ENCODE measurements around the gene PTPN20. TPM values are rescaled to one million over a fixed set of nuclear protein-coding genes. Genes with fewer than 3 reads are reported as not detected.

Gene PTPN20
- total RNA-seq, 1 donor from 2014 or later = not detected

DNA sequence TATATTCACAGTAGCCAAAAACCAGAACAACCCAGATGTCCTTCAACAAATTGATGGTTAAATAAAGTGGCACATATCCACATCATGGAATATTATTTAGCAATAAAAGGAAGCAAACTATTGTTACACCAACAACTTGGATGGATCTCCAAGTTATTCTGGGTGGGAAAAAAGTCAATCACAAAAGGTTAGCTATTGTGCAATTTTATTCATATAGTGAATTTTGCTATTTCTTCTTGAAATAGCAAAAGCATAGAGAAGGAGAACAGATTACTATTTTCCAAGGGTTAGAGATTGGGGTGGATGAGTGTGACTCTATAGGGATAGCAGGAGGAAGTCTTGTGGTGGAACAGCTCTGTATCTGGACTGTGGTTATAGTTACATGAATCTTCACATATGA is 87.0 kb downstream of the PTPN20 start:
- no peak overlapping the region for H3K4me3 Mint-ChIP-seq (ENCODE audit: unreplicated experiment)
- peaks cover 8% of the 10 kb centered on the region for H3K9me3 Mint-ChIP-seq (ENCODE audit: low read depth)
- DNase-seq (ENCODE audit: low spot score) = no peak
- TF ChIP-seq, protein P1, sequence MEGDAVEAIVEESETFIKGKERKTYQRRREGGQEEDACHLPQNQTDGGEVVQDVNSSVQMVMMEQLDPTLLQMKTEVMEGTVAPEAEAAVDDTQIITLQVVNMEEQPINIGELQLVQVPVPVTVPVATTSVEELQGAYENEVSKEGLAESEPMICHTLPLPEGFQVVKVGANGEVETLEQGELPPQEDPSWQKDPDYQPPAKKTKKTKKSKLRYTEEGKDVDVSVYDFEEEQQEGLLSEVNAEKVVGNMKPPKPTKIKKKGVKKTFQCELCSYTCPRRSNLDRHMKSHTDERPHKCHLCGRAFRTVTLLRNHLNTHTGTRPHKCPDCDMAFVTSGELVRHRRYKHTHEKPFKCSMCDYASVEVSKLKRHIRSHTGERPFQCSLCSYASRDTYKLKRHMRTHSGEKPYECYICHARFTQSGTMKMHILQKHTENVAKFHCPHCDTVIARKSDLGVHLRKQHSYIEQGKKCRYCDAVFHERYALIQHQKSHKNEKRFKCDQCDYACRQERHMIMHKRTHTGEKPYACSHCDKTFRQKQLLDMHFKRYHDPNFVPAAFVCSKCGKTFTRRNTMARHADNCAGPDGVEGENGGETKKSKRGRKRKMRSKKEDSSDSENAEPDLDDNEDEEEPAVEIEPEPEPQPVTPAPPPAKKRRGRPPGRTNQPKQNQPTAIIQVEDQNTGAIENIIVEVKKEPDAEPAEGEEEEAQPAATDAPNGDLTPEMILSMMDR (IDR thresholded peaks at IDR 0.05) = no peak
- H3K4me1 Mint-ChIP-seq (ENCODE audit: low read depth) = no peaks in the 10 kb centered on the region
- peaks cover 7% of the 10 kb centered on the region for H3K27me3 Mint-ChIP-seq (ENCODE audit: low read depth)
- H3K36me3 Mint-ChIP-seq (ENCODE audit: low read depth) = peaks cover 4% of the 10 kb centered on the region
- no peak overlapping the region for H3K27ac Mint-ChIP-seq (ENCODE audit: unreplicated experiment)

DNA sequence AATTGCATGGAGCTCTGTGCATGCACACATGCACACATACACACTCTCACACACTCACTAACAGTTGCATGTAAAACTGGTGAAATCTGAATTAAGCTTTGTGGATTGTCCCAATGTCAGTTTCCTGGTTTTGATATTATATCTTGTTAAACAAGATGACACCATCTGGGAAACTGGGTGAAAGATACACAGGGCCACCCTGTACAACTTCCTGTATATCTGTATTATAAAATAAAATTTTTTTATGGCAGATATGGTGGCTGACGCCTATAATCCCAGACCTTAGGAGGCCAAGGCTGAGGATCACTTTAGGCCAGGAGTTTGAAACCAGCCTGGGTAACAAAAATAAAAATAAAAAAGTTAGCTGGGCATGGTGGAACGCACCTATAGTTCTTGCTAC is 87.4 kb downstream of the PTPN20 start:
- peaks cover 8% of the 10 kb centered on the region for H3K9me3 Mint-ChIP-seq (ENCODE audit: low read depth)
- H3K27me3 Mint-ChIP-seq (ENCODE audit: low read depth) = peaks cover 10% of the 10 kb centered on the region
- TF ChIP-seq, protein P1 (IDR thresholded peaks at IDR 0.05) = no peak

DNA sequence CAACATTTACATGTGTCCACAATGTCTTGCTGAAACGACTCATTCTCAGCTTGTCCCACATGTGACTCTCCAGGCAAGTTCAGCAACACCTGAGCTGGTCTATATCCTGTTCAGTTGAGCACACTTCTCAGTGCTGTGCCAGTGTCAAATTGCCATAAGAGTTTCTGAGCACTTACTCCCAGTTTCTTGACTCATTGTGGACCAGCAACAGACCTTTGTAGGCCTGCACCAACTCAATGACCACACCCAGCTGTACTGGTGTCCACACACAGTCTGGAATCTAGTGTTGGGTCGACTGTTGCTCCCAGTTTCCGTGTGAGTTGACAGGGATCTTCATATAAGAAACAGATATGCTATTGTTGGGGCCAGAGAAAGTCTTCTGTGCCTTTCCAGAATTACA is 88.0 kb downstream of the PTPN20 start:
- no peaks in the 10 kb centered on the region for H3K4me1 Mint-ChIP-seq (ENCODE audit: low read depth)
- no peak overlapping the region for H3K4me3 Mint-ChIP-seq (ENCODE audit: unreplicated experiment)
- H3K27ac Mint-ChIP-seq (ENCODE audit: unreplicated experiment) = no peak overlapping the region
- peaks cover 8% of the 10 kb centered on the region for H3K9me3 Mint-ChIP-seq (ENCODE audit: low read depth)
- DNase-seq (ENCODE audit: low spot score) = no peak
- peaks cover 4% of the 10 kb centered on the region for H3K36me3 Mint-ChIP-seq (ENCODE audit: low read depth)
- H3K27me3 Mint-ChIP-seq (ENCODE audit: low read depth) = peaks cover 13% of the 10 kb centered on the region
- TF ChIP-seq, protein P1 (IDR thresholded peaks at IDR 0.05) = no peak

More for the DNA sequence above, 87.4 kb downstream of the PTPN20 start:
- H3K36me3 Mint-ChIP-seq (ENCODE audit: low read depth) = peaks cover 4% of the 10 kb centered on the region
- H3K4me1 Mint-ChIP-seq (ENCODE audit: low read depth) = no peaks in the 10 kb centered on the region
- H3K4me3 Mint-ChIP-seq (ENCODE audit: unreplicated experiment) = no peak overlapping the region
- no peak for DNase-seq (ENCODE audit: low spot score)
- no peak overlapping the region for H3K27ac Mint-ChIP-seq (ENCODE audit: unreplicated experiment)

DNA sequence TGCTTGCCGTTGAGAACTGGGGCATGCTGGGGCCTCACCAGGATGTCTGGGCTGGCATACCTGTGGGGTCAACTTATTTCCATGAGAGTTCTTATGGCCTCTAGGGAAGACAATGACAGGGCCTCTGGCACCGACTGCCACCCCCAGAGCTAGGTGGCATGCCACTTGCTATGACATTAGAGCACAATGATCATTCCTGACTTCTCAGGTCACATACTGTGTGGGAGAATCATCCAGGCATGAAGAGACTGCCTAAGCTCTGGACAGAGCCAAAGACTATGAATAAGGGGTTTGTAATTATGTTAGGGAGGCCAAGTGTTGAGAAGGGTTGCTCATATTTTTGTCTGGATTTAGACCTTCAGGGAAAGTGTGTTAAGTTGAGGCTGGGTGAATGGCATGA is 97.5 kb downstream of the PTPN20 start:
- peaks cover 44% of the 10 kb centered on the region for H3K27me3 Mint-ChIP-seq (ENCODE audit: low read depth)
- DNase-seq (ENCODE audit: low spot score) = no peak
- no peaks in the 10 kb centered on the region for H3K36me3 Mint-ChIP-seq (ENCODE audit: low read depth)
- no peak overlapping the region for H3K4me3 Mint-ChIP-seq (ENCODE audit: unreplicated experiment)
- TF ChIP-seq, protein P1 (IDR thresholded peaks at IDR 0.05) = no peak
- no peak overlapping the region for H3K27ac Mint-ChIP-seq (ENCODE audit: unreplicated experiment)
- H3K9me3 Mint-ChIP-seq (ENCODE audit: low read depth) = no peaks in the 10 kb centered on the region
- no peaks in the 10 kb centered on the region for H3K4me1 Mint-ChIP-seq (ENCODE audit: low read depth)

DNA sequence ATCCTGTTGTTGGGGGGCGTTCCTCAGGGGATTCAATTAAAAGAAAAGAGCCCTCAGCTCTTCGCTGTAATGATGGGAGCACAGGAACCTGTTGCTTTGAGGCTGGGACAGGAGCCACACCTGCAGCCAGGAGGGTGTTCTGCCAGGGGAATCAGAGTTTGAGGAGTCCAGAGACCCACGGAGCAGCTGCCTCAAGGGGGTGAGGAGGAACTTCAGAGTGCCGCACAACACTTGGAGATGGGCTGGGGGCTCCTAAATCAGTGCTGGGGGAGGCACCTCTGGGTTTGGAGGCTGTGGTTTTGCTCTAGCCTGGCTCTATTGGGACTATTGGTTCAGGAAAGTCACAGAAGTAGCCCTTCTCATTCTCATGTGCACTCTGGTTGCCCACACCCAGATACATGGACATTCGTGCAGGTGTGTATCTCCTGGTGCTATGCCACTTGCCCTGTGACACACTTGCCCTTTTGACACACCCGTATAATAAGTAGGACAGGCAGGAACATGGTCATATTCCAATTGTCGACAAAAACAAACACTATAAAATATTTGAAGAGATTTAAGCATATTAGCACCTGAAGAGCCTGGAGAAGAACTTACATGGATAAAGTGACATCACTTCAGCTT is 98.1 kb downstream of the PTPN20 start:
- H3K36me3 Mint-ChIP-seq (ENCODE audit: low read depth) = no peaks in the 10 kb centered on the region
- no peak overlapping the region for H3K27ac Mint-ChIP-seq (ENCODE audit: unreplicated experiment)
- no peak overlapping the region for H3K4me3 Mint-ChIP-seq (ENCODE audit: unreplicated experiment)
- no peaks in the 10 kb centered on the region for H3K9me3 Mint-ChIP-seq (ENCODE audit: low read depth)
- DNase-seq (ENCODE audit: low spot score) = no peak
- H3K4me1 Mint-ChIP-seq (ENCODE audit: low read depth) = no peaks in the 10 kb centered on the region
- H3K27me3 Mint-ChIP-seq (ENCODE audit: low read depth) = peaks cover 44% of the 10 kb centered on the region
- TF ChIP-seq, protein P1 (IDR thresholded peaks at IDR 0.05) = no peak
